ENCODE measurements around the gene PAPPA2.
"Not testable (repeated sequence)": the region's sequence is repeated elsewhere in the genome, so short reads cannot be mapped to it uniquely, and the experiment has no call there.

Gene PAPPA2

GRCh38 chr1:176552217-176552991 is 89.4 kb downstream of the PAPPA2 start:
- DNase-seq (ENCODE audit: low spot score), result no peak

GRCh38 chr1:176552999-176553398 is 90.0 kb downstream of the PAPPA2 start:
- DNase-seq (ENCODE audit: low spot score), result no peak

- DNase-seq (ENCODE audit: low spot score), result no peak
These were observed 93.3 kb downstream of the PAPPA2 start for GRCh38 chr1:176556288-176556687.

GRCh38 chr1:176557543-176558258 is 94.7 kb downstream of the PAPPA2 start:
- no peak for DNase-seq (ENCODE audit: low spot score)

- DNase-seq (ENCODE audit: low spot score), result no peak
These were observed 95.6 kb downstream of the PAPPA2 start for GRCh38 chr1:176558561-176558960.

- DNase-seq (ENCODE audit: low spot score), result no peak
These were observed 96.5 kb downstream of the PAPPA2 start for GRCh38 chr1:176559474-176559873.

GRCh38 chr1:176559878-176560277 is 96.9 kb downstream of the PAPPA2 start:
- peak; percentile 24 for DNase-seq (ENCODE audit: low spot score)

GRCh38 chr1:176560681-176561080 is 97.7 kb downstream of the PAPPA2 start:
- DNase-seq (ENCODE audit: low spot score), result no peak

GRCh38 chr1:176561761-176562160 is 98.8 kb downstream of the PAPPA2 start:
- DNase-seq (ENCODE audit: low spot score), result not testable (repeated sequence)

- no peak for DNase-seq (ENCODE audit: low spot score)
These were observed 103.3 kb downstream of the PAPPA2 start for GRCh38 chr1:176566004-176566975.

GRCh38 chr1:176567190-176567794 is 104.3 kb downstream of the PAPPA2 start:
- no peak for DNase-seq (ENCODE audit: low spot score)

GRCh38 chr1:176568185-176568584 is 105.2 kb downstream of the PAPPA2 start:
- no peak for DNase-seq (ENCODE audit: low spot score)

GRCh38 chr1:176574756-176575155 is 111.8 kb downstream of the PAPPA2 start:
- DNase-seq (ENCODE audit: low spot score), result no peak

GRCh38 chr1:176575991-176576390 is 113.0 kb downstream of the PAPPA2 start:
- no peak for DNase-seq (ENCODE audit: low spot score)

- no peak for DNase-seq (ENCODE audit: low spot score)
These were observed 113.7 kb downstream of the PAPPA2 start for GRCh38 chr1:176576670-176577069.

GRCh38 chr1:176577646-176578197 is 114.7 kb downstream of the PAPPA2 start:
- no peak for DNase-seq (ENCODE audit: low spot score)

- no peak for DNase-seq (ENCODE audit: low spot score)
These were observed 116.1 kb downstream of the PAPPA2 start for GRCh38 chr1:176579087-176579486.

- no peak for DNase-seq (ENCODE audit: low spot score)
These were observed 132.2 kb downstream of the PAPPA2 start for GRCh38 chr1:176595217-176595616.

GRCh38 chr1:176601348-176601747 is 138.4 kb downstream of the PAPPA2 start:
- DNase-seq (ENCODE audit: low spot score), result no peak

- DNase-seq (ENCODE audit: low spot score), result no peak
These were observed 139.5 kb downstream of the PAPPA2 start for GRCh38 chr1:176602388-176603004.

- DNase-seq (ENCODE audit: low spot score), result no peak
These were observed 140.7 kb downstream of the PAPPA2 start for GRCh38 chr1:176603696-176604095.

Data from hematopoietic multipotent progenitor cell treated with erythropoietin and hydrocortisone succinate and interleukin-3 and kit ligand, for 15 days (in vitro differentiated cells).